Stimulated activated naive CD8-positive, alpha-beta T cell treated with anti-CD3 and anti-CD28 coated beads, Interleukin-15, amount 100 ng/mL, for 72 hours (primary cell): ENCODE results near the gene EDC4.
"Not testable (repeated sequence)": the region's sequence is repeated elsewhere in the genome, so short reads cannot be mapped to it uniquely, and the experiment has no call there.

ENCODE experiments used
- ATAC-seq: fragments of 150-1000 bp; cut with Tn5 transposase; 2 replicates; pipeline ENCODE4 v1.10.0; 2021; ENCODE audit warnings: mild to moderate bottlenecking, moderate library complexity
- DNase-seq, 2 donors: peaks; one replicate each; pipeline ENCODE4 v3.0.0; 2021 to 2022
- H3K27ac Mint-ChIP-seq, 2 donors: one replicate each; pipeline ENCODE4 v1.8.0; 2022; ENCODE audit warnings: mild to moderate bottlenecking in 2 of 2, mixed read lengths in 2 of 2, moderate library complexity in 2 of 2
- H3K27me3 Mint-ChIP-seq: one replicate; pipeline ENCODE4 v1.8.0; 2022; ENCODE audit warnings: mixed read lengths
- H3K4me1 Mint-ChIP-seq: one replicate; pipeline ENCODE4 v1.8.0; 2022; ENCODE audit warnings: mild to moderate bottlenecking, mixed read lengths
- H3K4me3 Mint-ChIP-seq, 2 donors: one replicate each; pipeline ENCODE4 v1.8.0; 2022; ENCODE audit warnings: mild to moderate bottlenecking in 2 of 2, mixed read lengths in 2 of 2, moderate library complexity in 1 of 2
- H3K9me3 Mint-ChIP-seq, 2 donors: one replicate each; pipeline ENCODE4 v1.8.0; 2022; ENCODE audit warnings: mixed read lengths in 2 of 2

Gene EDC4

GRCh38 chr16:67862623-67863583 lies 9.9 kb upstream of the EDC4 start:
- no peaks in the 10 kb centered on the region for H3K27me3 Mint-ChIP-seq
- H3K4me1 Mint-ChIP-seq, result peaks cover 14% of the 10 kb centered on the region
- H3K27ac Mint-ChIP-seq, result peak overlapping the region in 1 of 2 donors; percentile 84
- no peaks in the 10 kb centered on the region for H3K9me3 Mint-ChIP-seq
- H3K4me3 Mint-ChIP-seq, result no peak overlapping the region
- ATAC-seq (no peak), DNase-seq (no peak)

- not testable (repeated sequence) for H3K9me3 Mint-ChIP-seq, H3K27ac Mint-ChIP-seq, H3K27me3 Mint-ChIP-seq, H3K4me3 Mint-ChIP-seq, DNase-seq, ATAC-seq, H3K4me1 Mint-ChIP-seq
Observed at GRCh38 chr16:67864044-67864443, 8.8 kb upstream of the EDC4 start.

GRCh38 chr16:67864594-67864993 lies 8.3 kb upstream of the EDC4 start:
- Mint-ChIP-seq H3K4me1 (peaks cover 5% of the 10 kb centered on the region), H3K27ac (peak overlapping the region in 1 of 2 donors; percentile 78), H3K27me3 (no peaks in the 10 kb centered on the region), H3K9me3 (no peaks in the 10 kb centered on the region), H3K4me3 (no peak overlapping the region)
- DNase-seq, result no peak
- ATAC-seq, result no peak

GRCh38 chr16:67865318-67865717 lies 7.5 kb upstream of the EDC4 start:
- ATAC-seq (peak; percentile 71), DNase-seq (no peak)
- H3K27ac Mint-ChIP-seq, result peak overlapping the region in 1 of 2 donors; percentile 54
- no peaks in the 10 kb centered on the region for H3K9me3 Mint-ChIP-seq
- no peak overlapping the region for H3K4me3 Mint-ChIP-seq
- no peaks in the 10 kb centered on the region for H3K27me3 Mint-ChIP-seq
- H3K4me1 Mint-ChIP-seq, result peaks cover 5% of the 10 kb centered on the region

DNA sequence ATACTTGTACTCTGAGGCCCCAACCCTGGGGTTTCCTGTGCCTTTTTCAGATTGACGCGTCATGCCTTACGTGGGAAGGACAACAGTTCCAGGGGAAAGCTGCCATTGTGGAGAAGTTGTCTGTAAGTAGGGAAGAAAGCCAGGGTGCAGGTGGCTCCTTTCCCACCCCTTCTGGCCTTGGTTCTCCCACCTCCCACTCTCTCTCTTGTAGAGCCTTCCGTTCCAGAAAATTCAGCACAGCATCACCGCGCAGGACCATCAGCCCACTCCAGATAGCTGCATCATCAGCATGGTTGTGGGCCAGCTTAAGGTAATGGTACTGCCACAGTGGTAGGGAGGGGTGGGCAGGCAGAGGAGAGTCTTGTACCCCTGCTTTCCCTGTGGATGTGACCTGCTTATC lies 4.6 kb upstream of the EDC4 start:
- DNase-seq, result no peak
- Mint-ChIP-seq H3K4me1 (peaks cover 13% of the 10 kb centered on the region), H3K27ac (peak overlapping the region in 1 of 2 donors; percentile 81), H3K4me3 (no peak overlapping the region), H3K9me3 (no peaks in the 10 kb centered on the region), H3K27me3 (no peaks in the 10 kb centered on the region)
- no peak for ATAC-seq

DNA sequence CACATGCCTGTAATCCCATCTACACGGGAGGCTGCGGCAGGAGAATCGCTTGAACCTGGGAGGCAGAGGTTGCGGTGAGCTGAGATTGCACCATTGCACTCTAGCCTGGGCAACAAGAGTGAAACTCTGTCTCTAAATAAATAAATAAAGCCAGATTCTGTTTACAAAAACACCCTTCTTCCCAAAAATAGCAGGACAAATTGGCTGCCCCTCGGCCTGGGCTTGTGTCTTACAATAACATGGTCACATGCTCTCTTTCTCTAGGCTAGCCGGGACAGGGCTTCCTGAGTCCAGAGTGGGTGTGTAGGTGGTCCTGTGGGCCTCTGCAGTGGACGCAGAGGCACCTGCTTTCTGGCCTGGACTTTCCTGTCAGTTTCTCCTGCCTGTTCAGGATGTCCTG lies 3.2 kb upstream of the EDC4 start:
- Mint-ChIP-seq H3K27me3 (no peaks in the 10 kb centered on the region), H3K9me3 (no peaks in the 10 kb centered on the region), H3K27ac (no peak overlapping the region), H3K4me3 (no peak overlapping the region), H3K4me1 (peaks cover 22% of the 10 kb centered on the region)
- no peak for DNase-seq
- no peak for ATAC-seq

GRCh38 chr16:67871256-67871655 lies 1.6 kb upstream of the EDC4 start:
- DNase-seq, result no peak
- Mint-ChIP-seq H3K27me3 (no peaks in the 10 kb centered on the region), H3K4me3 (no peak overlapping the region), H3K27ac (peak overlapping the region in 1 of 2 donors; percentile 61), H3K9me3 (no peaks in the 10 kb centered on the region), H3K4me1 (peaks cover 35% of the 10 kb centered on the region)
- no peak for ATAC-seq

DNA sequence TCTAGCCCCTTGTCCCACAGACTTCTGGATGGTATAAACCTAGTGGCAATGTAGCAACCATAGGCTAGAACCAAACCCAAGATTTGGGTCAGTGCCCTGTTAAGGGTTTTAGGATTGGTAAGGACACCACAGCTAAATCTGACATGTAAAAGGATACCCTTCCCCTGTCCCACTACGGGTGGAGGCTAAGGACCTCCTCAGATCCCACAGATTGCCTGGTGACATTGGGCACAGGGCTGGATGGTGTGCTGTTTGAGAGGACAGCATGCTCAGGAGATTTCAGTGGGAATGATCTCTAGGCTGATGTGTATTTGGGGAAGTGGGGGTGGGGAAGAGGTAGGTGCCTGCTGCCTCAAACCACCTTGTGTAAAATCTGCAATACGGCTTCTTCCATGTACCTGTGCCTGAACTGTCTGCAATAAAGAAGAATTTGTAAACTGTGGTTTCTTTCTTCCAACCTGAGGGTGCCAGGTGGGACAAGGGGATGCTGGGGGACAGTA lies 671 bp upstream of the EDC4 start:
- ATAC-seq, result no peak
- Mint-ChIP-seq H3K4me3 (peak overlapping the region; percentile 76 to 94), H3K9me3 (no peaks in the 10 kb centered on the region), H3K27ac (peak overlapping the region; percentile 54 to 96), H3K4me1 (peaks cover 36% of the 10 kb centered on the region), H3K27me3 (no peaks in the 10 kb centered on the region)
- DNase-seq, result no peak

DNA sequence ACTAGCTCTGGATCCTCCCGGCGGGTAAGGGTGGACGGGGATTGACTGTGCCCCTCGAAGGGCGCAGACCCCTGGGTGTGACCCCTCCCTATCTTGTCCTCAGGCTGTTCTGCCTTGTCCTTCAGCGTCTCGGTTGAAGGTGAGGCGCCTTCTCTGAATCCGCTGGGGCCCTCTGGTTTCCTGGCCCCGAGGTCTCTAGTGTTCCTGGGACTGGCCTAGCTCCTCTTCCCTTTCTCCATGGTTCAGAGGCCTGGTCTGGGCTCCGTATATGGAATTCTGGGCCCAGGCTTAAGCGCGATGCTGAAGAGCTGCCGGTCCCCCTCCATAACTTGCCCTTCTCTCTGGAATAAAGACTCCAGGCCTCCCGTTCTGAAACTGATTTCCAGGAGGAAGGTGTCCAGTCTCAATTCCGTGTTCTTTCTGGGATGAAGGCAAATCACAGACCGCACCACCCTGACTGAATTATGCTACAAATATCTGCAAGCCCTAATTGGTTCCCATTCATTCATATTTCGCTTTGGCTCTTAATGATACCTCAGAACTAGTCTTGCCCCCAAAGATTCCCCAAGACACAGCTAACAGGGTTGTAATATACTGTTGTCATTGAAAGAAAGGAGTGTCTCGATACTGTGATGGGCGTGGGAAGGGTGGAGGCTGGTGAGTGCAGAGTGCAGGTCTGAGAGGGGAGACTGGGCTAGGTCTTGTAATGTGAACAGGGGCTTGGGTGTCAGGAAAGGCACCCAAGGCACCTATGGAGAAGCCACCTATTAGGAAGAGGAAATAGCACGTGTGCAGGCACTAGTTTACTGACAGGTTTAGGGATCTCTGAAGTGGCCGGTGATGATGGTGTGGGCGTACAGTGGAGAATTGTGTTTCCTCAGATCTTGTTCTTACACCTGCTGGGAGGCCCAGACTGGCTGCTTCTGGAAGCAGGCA lies 851 bp downstream of the EDC4 start:
- Mint-ChIP-seq H3K27ac (peak overlapping the region; percentile 96), H3K4me3 (peak overlapping the region; percentile 76 to 94), H3K4me1 (peaks cover 36% of the 10 kb centered on the region), H3K27me3 (no peaks in the 10 kb centered on the region), H3K9me3 (no peaks in the 10 kb centered on the region)
- no peak for DNase-seq
- ATAC-seq, result peak; percentile 26

GRCh38 chr16:67874372-67874771 lies 1.5 kb downstream of the EDC4 start:
- peak overlapping the region; percentile 76 to 94 for H3K4me3 Mint-ChIP-seq
- H3K27me3 Mint-ChIP-seq, result no peaks in the 10 kb centered on the region
- no peak for DNase-seq
- no peak for ATAC-seq
- peak overlapping the region; percentile 75 to 96 for H3K27ac Mint-ChIP-seq
- H3K4me1 Mint-ChIP-seq, result peaks cover 36% of the 10 kb centered on the region
- H3K9me3 Mint-ChIP-seq, result no peaks in the 10 kb centered on the region

- DNase-seq (no peak), ATAC-seq (no peak)
- Mint-ChIP-seq H3K27ac (peak overlapping the region in 1 of 2 donors; percentile 20), H3K4me1 (peaks cover 36% of the 10 kb centered on the region), H3K27me3 (no peaks in the 10 kb centered on the region), H3K9me3 (no peaks in the 10 kb centered on the region), H3K4me3 (no peak overlapping the region)
Observed at GRCh38 chr16:67877064-67877463, 4.2 kb downstream of the EDC4 start.

DNA sequence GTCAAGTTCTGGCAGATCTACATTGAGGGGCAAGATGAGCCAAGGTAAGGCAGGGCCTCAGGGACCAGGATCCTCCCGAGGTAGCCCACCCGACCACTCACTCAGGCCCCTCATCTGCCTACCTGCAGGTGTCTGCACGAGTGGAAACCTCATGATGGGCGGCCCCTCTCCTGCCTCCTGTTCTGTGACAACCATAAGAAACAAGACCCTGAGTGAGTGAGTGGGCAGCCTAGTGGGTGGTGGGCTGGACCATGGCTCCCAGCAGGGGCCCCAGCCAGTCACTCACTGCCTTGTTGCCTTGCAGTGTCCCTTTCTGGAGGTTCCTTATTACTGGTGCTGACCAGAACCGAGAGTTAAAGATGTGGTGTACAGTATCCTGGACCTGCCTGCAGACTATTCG lies 5.4 kb downstream of the EDC4 start:
- no peak for ATAC-seq
- no peak for DNase-seq

DNA sequence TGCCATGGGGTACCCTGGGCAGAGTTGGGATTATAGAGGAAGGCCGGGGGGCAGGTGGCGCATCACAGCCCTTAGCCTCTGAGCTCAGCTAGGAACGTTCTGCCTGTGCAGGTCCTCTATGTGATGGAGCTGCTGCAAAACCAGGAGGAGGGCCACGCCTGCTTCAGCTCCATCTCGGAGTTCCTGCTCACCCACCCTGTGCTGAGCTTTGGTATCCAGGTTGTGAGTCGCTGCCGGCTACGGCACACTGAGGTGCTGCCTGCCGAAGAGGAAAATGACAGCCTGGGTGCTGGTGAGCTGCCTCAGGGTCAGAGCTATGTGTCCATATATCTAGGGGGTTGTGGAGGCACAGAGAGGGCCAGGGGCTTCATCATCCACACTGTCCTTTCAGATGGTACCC lies 6.0 kb downstream of the EDC4 start:
- Mint-ChIP-seq H3K27ac (peak overlapping the region; percentile 32 to 48), H3K9me3 (no peaks in the 10 kb centered on the region), H3K4me3 (no peak overlapping the region), H3K27me3 (no peaks in the 10 kb centered on the region), H3K4me1 (peaks cover 25% of the 10 kb centered on the region)
- ATAC-seq (no peak), DNase-seq (no peak)

More for the DNA sequence above, 5.4 kb downstream of the EDC4 start:
- H3K9me3 Mint-ChIP-seq, result no peaks in the 10 kb centered on the region
- H3K27ac Mint-ChIP-seq, result no peak overlapping the region
- H3K4me3 Mint-ChIP-seq, result no peak overlapping the region
- no peaks in the 10 kb centered on the region for H3K27me3 Mint-ChIP-seq
- H3K4me1 Mint-ChIP-seq, result peaks cover 28% of the 10 kb centered on the region

DNA sequence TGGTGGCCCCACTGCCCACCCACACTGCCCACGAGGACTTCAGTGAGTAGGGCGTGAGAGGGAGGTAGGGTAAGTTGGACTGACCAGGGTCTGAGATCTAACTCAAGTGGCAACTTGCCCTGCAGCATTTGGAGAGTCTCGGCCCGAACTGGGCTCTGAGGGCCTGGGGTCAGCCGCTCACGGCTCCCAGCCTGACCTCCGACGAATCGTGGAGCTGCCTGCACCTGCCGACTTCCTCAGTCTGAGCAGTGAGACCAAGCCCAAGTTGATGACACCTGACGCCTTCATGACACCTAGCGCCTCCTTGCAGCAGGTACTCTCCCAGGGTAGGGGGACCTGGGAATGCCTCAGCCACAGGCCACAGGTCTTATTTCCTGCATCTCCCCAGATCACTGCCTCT lies 6.6 kb downstream of the EDC4 start:
- Mint-ChIP-seq H3K4me3 (no peak overlapping the region), H3K4me1 (peaks cover 19% of the 10 kb centered on the region), H3K27me3 (no peaks in the 10 kb centered on the region), H3K27ac (peak overlapping the region in 1 of 2 donors; percentile 48), H3K9me3 (no peaks in the 10 kb centered on the region)
- DNase-seq, result no peak
- ATAC-seq, result no peak

DNA sequence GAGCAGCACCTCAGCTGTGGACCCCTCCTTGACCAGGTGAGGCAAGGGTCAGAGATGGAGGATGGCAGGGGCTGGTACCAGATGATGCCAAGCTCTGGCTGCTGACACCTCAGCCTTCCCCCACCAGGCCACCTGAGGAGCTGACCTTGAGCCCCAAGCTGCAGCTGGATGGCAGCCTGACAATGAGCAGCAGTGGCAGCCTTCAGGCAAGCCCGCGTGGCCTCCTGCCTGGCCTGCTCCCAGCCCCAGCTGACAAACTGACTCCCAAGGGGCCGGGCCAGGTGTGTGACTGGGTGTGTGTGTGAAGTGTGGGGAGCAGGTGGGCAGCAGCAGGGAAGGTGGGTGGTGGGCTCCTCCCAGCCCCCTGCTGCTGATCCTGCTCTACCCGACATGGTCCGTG lies 7.1 kb downstream of the EDC4 start:
- H3K27me3 Mint-ChIP-seq, result no peaks in the 10 kb centered on the region
- ATAC-seq (no peak), DNase-seq (no peak)
- peak overlapping the region in 1 of 2 donors; percentile 61 for H3K27ac Mint-ChIP-seq
- peaks cover 15% of the 10 kb centered on the region for H3K4me1 Mint-ChIP-seq
- no peak overlapping the region for H3K4me3 Mint-ChIP-seq
- no peaks in the 10 kb centered on the region for H3K9me3 Mint-ChIP-seq
